ENCODE results near the gene SLC25A30.

The SLC25A30 gene

DNA sequence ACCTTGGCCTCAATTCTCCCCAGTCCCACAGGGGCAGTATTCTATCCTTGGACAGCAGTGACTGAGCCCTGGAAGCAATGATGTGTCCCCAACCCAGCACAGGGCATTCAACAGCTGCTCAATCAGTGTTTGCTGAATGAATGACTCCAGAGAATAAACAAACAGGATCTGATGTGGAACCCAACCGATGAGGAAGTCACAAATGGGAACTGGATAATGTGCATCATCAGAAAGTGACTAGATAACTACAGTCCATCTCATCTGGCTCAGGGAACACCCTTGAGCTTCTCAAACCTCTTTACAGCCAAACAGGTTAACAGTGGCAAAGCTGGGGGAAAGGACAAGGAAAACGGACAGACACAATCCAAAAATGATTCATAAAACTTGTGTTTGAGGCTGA is 8.2 kb downstream of the SLC25A30 start:
- TF ChIP-seq, protein P1, sequence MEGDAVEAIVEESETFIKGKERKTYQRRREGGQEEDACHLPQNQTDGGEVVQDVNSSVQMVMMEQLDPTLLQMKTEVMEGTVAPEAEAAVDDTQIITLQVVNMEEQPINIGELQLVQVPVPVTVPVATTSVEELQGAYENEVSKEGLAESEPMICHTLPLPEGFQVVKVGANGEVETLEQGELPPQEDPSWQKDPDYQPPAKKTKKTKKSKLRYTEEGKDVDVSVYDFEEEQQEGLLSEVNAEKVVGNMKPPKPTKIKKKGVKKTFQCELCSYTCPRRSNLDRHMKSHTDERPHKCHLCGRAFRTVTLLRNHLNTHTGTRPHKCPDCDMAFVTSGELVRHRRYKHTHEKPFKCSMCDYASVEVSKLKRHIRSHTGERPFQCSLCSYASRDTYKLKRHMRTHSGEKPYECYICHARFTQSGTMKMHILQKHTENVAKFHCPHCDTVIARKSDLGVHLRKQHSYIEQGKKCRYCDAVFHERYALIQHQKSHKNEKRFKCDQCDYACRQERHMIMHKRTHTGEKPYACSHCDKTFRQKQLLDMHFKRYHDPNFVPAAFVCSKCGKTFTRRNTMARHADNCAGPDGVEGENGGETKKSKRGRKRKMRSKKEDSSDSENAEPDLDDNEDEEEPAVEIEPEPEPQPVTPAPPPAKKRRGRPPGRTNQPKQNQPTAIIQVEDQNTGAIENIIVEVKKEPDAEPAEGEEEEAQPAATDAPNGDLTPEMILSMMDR (IDR thresholded peaks at IDR 0.05; ENCODE audit: control insufficient read depth, extremely low read depth, insufficient read depth) = no peak
- H3K4me3 ChIP-seq (ENCODE audit: low read depth, low read length) = no peak overlapping the region
- DNase-seq (ENCODE audit: low read depth) = no peak

DNA sequence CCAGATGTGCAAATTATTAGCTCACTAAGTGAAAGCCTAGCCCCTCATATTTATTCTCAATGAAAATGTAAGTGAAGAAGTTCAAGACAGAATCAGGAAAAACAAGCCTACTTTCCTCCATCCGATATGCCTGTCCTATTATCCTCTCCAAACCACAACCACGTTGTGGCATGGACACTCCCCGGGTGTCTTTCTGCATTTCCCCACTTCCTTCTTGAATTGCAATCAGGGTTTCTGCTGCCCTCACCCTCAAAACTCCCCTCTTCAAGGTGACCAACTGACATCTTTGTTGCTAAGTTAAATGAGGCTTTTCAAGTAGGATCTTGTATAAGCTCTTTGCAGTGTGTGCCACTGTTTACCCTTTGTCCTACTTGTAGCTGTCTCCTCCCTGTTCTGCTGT is 11.8 kb downstream of the SLC25A30 start:
- no peak for DNase-seq (ENCODE audit: low read depth)
- TF ChIP-seq, protein P1 (IDR thresholded peaks at IDR 0.05; ENCODE audit: control insufficient read depth, extremely low read depth, insufficient read depth) = no peak
- H3K4me3 ChIP-seq (ENCODE audit: low read depth, low read length) = no peak overlapping the region

DNA sequence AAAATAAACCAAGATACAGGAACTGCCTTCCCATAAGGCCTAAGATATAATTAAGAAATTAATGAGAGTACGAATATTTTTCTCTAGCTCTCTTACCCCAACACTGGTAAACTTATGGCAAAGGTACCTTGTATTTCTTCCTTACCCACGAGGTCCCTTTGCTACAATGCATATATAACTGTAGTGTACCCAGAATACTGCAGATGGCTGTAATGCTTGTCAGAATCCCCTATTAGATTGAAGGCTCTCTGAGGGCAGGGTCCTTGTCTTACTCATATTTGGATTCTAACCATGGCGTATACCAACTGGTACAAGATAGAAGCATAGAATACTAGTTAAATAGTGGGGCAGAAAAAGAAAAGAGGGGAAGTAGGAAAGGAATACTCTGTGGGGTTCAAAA is 15.1 kb downstream of the SLC25A30 start:
- TF ChIP-seq, protein P1 (IDR thresholded peaks at IDR 0.05; ENCODE audit: control insufficient read depth, extremely low read depth, insufficient read depth) = no peak
- DNase-seq (ENCODE audit: low read depth) = no peak
- no peak overlapping the region for H3K4me3 ChIP-seq (ENCODE audit: low read depth, low read length)

DNA sequence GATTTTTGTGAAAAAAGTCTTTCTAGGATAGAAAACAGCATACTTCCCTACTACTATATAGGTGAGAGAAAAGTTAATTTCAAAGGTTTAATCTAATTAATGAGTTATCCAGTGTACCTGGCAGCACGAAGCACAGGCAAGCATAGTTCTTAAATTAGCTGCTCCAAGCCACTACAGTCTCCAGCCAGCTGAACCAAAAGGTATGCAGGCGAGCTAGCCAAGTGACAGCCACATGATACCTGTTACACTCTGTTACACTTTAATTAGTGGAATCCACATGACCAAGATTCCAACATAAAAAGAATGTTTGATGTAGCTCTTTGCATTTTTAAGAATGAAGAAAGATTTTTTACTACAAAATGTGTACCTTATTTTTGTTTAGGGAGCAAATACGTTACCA is 15.5 kb downstream of the SLC25A30 start:
- DNase-seq (ENCODE audit: low read depth) = no peak
- no peak overlapping the region for H3K4me3 ChIP-seq (ENCODE audit: low read depth, low read length)
- TF ChIP-seq, protein P1 (IDR thresholded peaks at IDR 0.05; ENCODE audit: control insufficient read depth, extremely low read depth, insufficient read depth) = no peak

DNA sequence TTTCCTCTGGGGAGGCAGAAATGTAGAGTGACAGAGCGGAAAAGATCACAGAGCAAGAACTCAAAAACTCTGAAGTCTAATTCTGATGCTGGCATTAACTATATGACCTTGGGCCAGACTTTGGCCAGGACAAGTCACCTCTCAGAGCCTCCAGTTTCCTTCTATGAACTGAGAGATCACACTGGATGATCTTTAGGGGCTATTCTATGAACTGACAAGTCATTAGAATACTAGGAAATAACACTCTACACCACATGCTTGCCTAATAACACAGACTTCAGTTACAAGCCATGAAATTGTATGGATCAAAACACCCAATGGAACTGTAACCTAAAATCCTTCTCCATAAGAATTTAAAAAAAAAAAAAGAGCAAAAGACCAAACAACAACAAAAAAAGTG is 16.9 kb downstream of the SLC25A30 start:
- DNase-seq (ENCODE audit: low read depth) = no peak
- no peak overlapping the region for H3K4me3 ChIP-seq (ENCODE audit: low read depth, low read length)
- TF ChIP-seq, protein P1 (IDR thresholded peaks at IDR 0.05; ENCODE audit: control insufficient read depth, extremely low read depth, insufficient read depth) = no peak

DNA sequence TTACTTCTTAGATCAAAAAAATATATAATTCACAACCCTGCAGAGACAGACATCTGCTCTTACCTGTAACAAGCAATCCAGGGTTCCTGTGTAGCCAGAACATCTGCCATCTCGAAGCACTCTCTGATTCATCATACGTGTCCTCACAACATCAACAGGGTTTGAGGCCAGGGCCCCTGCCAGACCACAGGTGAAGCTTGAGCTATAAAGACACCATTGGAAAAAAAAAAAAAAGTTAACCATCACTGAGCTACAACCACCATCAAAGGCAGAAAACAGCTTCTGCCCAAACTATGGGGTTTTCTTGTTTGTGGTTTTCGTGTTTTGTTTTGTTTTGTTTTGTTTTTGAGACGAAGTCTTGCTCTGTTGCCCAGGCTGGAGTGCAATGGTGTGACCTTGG is 19.3 kb downstream of the SLC25A30 start:
- TF ChIP-seq, protein P1 (IDR thresholded peaks at IDR 0.05; ENCODE audit: control insufficient read depth, extremely low read depth, insufficient read depth) = no peak
- H3K4me3 ChIP-seq (ENCODE audit: low read depth, low read length) = no peak overlapping the region
- no peak for DNase-seq (ENCODE audit: low read depth)

DNA sequence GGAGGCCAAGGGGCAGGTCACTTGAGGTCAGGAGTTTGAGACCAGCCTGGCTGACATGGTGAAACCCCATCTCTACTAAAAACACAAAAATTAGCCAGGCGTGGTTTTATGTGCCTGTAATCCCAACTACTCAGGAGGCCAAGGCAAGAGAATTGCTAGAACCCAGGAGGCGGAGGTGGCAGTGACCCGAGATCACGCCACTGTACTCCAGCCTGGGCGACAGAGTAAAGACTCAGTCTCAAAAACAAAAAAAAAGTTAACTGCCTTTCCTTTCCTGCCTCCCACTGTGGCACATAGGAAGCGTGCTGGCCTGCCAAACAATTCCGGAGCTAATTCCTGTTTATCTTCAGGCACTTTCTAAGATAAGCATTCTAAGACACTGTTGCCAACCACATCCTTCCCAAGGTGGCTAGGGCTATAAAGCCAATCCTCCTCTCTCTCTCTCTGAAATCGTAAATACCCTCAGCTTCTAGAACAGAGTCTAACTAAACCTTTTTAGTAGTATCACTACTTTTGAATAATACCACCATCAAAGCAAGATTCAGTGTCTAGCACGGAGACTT is 21.6 kb downstream of the SLC25A30 start:
- TF ChIP-seq, protein P1 (IDR thresholded peaks at IDR 0.05; ENCODE audit: control insufficient read depth, extremely low read depth, insufficient read depth) = no peak
- H3K4me3 ChIP-seq (ENCODE audit: low read depth, low read length) = no peak overlapping the region
- no peak for DNase-seq (ENCODE audit: low read depth)
